ENCODE measurements around the gene GLDN.
A peak's percentile ranks its signal among the peaks of the same experiment; 100 is the strongest.

The GLDN gene

GRCh38 chr15:51307811-51308210 is 33.6 kb upstream of the GLDN start:
- H3K27ac ChIP-seq: no peak overlapping the region
- TF ChIP-seq ZFX (IDR thresholded peaks at IDR 0.05; ENCODE audit: borderline replicate concordance) (no peak), CTCF (IDR thresholded peaks at IDR 0.05) (no peak)

- no peak overlapping the region for H3K27ac ChIP-seq
Measured at GRCh38 chr15:51310064-51310463, 31.4 kb upstream of the GLDN start.

GRCh38 chr15:51311510-51311909 is 29.9 kb upstream of the GLDN start:
- H3K27ac ChIP-seq: peak overlapping the region; percentile 32; the same call in 1 of the 2 replicates
- no peak for TF ChIP-seq CTCF (IDR thresholded peaks at IDR 0.05)
- TF ChIP-seq ZFX (IDR thresholded peaks at IDR 0.05; ENCODE audit: borderline replicate concordance): no peak

More at GRCh38 chr15:51310064-51310463, 31.4 kb upstream of the GLDN start:
- TF ChIP-seq ZFX (IDR thresholded peaks at IDR 0.05; ENCODE audit: borderline replicate concordance) (no peak), CTCF (IDR thresholded peaks at IDR 0.05) (no peak)

- H3K27ac ChIP-seq: peak overlapping the region; percentile 32
- TF ChIP-seq CTCF (IDR thresholded peaks at IDR 0.05): no peak
Measured at GRCh38 chr15:51312166-51313073, 29.0 kb upstream of the GLDN start.

GRCh38 chr15:51313074-51313393 is 28.4 kb upstream of the GLDN start:
- peak overlapping the region; percentile 32; the same call in 1 of the 2 replicates for H3K27ac ChIP-seq
- no peak for TF ChIP-seq CTCF (IDR thresholded peaks at IDR 0.05)
- TF ChIP-seq ZFX (IDR thresholded peaks at IDR 0.05; ENCODE audit: borderline replicate concordance): no peak

GRCh38 chr15:51313644-51314280 is 27.7 kb upstream of the GLDN start:
- H3K27ac ChIP-seq: no peak overlapping the region
- TF ChIP-seq CTCF (IDR thresholded peaks at IDR 0.05) (no peak), ZFX (IDR thresholded peaks at IDR 0.05; ENCODE audit: borderline replicate concordance) (no peak)

Measured in 22Rv1 (cell line).